ENCODE results near the gene TECPR1. TPM values are rescaled to one million over a fixed set of nuclear protein-coding genes. Genes with fewer than 3 reads are reported as not detected.

The TECPR1 gene
- total RNA-seq, 1 experiment from 2014 or later = 21.5 TPM

DNA sequence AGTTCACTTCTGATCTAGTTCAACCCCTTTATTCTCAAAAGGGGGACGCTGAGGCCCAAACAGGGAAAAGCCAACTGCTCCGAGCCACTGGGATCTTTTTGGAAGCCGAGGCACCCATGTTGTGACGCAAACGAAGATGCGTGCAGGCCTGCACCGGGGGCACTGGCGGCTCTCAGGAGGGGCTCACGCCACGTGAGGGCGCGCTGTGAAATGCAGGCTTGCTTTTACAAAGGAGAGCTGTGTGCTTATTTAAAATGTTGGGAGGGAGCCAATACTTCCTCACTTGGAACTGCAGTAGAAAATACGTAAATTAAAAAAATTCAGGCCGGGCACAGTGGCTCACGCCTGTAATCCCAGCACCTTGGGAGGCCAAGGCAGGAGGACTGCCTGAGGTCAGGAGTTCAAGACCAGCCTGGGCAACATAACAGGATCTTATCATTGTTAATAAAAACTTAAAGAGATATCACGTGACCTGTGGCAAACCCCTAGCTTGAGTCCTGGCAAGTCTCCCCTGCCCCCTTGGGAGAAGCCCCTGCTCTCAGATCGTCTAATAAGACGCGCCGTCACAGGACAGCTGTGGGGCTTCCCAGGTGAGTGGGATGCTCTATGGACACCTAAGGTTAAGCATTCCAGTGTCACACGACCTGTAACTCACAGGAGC lies 45.7 kb upstream of the TECPR1 start:
- Mint-ChIP-seq H3K4me1 (peaks cover 21% of the 10 kb centered on the region), H3K4me3 (no peak overlapping the region), H3K27me3 (ENCODE audit: low read depth) (no peaks in the 10 kb centered on the region), H3K27ac (peak overlapping the region; percentile 74), H3K9me3 (no peaks in the 10 kb centered on the region), H3K36me3 (peaks cover 29% of the 10 kb centered on the region)
- POLR2A ChIA-PET = no interaction called here
- DNase-seq (ENCODE audit: low spot score) = no peak
- TF ChIP-seq OVOL2 (CRISPR knock-in tag; IDR thresholded peaks at IDR 0.05; ENCODE audit: borderline replicate concordance) (no peak), MAX (CRISPR knock-in tag; IDR thresholded peaks at IDR 0.05) (no peak), ZNF423 (CRISPR knock-in tag; IDR thresholded peaks at IDR 0.05) (no peak), MLX (CRISPR knock-in tag; IDR thresholded peaks at IDR 0.05) (no peak), GRHL2 (CRISPR knock-in tag; IDR thresholded peaks at IDR 0.05; ENCODE audit: insufficient replicate concordance, severe bottlenecking) (no peak), CREM (CRISPR knock-in tag; IDR thresholded peaks at IDR 0.05) (no peak), ARID4B (CRISPR knock-in tag; IDR thresholded peaks at IDR 0.05; ENCODE audit: borderline replicate concordance) (no peak), CREB1 (CRISPR knock-in tag; IDR thresholded peaks at IDR 0.05) (no peak), TEAD1 (CRISPR knock-in tag; IDR thresholded peaks at IDR 0.05) (no peak), FOXP1 (CRISPR knock-in tag; IDR thresholded peaks at IDR 0.05; ENCODE audit: borderline replicate concordance) (no peak), FOXP4 (CRISPR knock-in tag; IDR thresholded peaks at IDR 0.05) (no peak)
- TF ChIP-seq, protein P1, sequence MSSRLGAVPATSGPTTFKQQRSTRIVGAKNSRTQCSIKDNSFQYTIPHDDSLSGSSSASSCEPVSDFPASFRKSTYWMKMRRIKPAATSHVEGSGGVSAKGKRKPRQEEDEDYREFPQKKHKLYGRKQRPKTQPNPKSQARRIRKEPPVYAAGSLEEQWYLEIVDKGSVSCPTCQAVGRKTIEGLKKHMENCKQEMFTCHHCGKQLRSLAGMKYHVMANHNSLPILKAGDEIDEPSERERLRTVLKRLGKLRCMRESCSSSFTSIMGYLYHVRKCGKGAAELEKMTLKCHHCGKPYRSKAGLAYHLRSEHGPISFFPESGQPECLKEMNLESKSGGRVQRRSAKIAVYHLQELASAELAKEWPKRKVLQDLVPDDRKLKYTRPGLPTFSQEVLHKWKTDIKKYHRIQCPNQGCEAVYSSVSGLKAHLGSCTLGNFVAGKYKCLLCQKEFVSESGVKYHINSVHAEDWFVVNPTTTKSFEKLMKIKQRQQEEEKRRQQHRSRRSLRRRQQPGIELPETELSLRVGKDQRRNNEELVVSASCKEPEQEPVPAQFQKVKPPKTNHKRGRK (CRISPR knock-in tag; IDR thresholded peaks at IDR 0.05; ENCODE audit: borderline replicate concordance) = no peak
- TF ChIP-seq, protein P2, sequence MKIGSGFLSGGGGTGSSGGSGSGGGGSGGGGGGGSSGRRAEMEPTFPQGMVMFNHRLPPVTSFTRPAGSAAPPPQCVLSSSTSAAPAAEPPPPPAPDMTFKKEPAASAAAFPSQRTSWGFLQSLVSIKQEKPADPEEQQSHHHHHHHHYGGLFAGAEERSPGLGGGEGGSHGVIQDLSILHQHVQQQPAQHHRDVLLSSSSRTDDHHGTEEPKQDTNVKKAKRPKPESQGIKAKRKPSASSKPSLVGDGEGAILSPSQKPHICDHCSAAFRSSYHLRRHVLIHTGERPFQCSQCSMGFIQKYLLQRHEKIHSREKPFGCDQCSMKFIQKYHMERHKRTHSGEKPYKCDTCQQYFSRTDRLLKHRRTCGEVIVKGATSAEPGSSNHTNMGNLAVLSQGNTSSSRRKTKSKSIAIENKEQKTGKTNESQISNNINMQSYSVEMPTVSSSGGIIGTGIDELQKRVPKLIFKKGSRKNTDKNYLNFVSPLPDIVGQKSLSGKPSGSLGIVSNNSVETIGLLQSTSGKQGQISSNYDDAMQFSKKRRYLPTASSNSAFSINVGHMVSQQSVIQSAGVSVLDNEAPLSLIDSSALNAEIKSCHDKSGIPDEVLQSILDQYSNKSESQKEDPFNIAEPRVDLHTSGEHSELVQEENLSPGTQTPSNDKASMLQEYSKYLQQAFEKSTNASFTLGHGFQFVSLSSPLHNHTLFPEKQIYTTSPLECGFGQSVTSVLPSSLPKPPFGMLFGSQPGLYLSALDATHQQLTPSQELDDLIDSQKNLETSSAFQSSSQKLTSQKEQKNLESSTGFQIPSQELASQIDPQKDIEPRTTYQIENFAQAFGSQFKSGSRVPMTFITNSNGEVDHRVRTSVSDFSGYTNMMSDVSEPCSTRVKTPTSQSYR (CRISPR knock-in tag; IDR thresholded peaks at IDR 0.05) = no peak
- TF ChIP-seq, protein P3, sequence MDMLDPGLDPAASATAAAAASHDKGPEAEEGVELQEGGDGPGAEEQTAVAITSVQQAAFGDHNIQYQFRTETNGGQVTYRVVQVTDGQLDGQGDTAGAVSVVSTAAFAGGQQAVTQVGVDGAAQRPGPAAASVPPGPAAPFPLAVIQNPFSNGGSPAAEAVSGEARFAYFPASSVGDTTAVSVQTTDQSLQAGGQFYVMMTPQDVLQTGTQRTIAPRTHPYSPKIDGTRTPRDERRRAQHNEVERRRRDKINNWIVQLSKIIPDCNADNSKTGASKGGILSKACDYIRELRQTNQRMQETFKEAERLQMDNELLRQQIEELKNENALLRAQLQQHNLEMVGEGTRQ (CRISPR knock-in tag; IDR thresholded peaks at IDR 0.05) = no peak
- TF ChIP-seq, protein P4, sequence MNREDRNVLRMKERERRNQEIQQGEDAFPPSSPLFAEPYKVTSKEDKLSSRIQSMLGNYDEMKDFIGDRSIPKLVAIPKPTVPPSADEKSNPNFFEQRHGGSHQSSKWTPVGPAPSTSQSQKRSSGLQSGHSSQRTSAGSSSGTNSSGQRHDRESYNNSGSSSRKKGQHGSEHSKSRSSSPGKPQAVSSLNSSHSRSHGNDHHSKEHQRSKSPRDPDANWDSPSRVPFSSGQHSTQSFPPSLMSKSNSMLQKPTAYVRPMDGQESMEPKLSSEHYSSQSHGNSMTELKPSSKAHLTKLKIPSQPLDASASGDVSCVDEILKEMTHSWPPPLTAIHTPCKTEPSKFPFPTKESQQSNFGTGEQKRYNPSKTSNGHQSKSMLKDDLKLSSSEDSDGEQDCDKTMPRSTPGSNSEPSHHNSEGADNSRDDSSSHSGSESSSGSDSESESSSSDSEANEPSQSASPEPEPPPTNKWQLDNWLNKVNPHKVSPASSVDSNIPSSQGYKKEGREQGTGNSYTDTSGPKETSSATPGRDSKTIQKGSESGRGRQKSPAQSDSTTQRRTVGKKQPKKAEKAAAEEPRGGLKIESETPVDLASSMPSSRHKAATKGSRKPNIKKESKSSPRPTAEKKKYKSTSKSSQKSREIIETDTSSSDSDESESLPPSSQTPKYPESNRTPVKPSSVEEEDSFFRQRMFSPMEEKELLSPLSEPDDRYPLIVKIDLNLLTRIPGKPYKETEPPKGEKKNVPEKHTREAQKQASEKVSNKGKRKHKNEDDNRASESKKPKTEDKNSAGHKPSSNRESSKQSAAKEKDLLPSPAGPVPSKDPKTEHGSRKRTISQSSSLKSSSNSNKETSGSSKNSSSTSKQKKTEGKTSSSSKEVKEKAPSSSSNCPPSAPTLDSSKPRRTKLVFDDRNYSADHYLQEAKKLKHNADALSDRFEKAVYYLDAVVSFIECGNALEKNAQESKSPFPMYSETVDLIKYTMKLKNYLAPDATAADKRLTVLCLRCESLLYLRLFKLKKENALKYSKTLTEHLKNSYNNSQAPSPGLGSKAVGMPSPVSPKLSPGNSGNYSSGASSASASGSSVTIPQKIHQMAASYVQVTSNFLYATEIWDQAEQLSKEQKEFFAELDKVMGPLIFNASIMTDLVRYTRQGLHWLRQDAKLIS (CRISPR knock-in tag; IDR thresholded peaks at IDR 0.05; ENCODE audit: borderline replicate concordance) = no peak
- CTCF ChIA-PET = interaction anchor here (1.4 to 2.0 kb wide), 2 partner anchors 26 to 104 kb away, joined by 4 to 10 read pairs; partner anchors contain the start of gene BAIAP2L1
- no peak for ATAC-seq
